ENCODE data around the gene KCNJ1. TPM values are rescaled to one million over a fixed set of nuclear protein-coding genes. Genes with fewer than 3 reads are reported as not detected.

The KCNJ1 gene
- polyA plus RNA-seq, 1 of the 3 experiments (the other 2 are of a cell fraction): not detected

DNA sequence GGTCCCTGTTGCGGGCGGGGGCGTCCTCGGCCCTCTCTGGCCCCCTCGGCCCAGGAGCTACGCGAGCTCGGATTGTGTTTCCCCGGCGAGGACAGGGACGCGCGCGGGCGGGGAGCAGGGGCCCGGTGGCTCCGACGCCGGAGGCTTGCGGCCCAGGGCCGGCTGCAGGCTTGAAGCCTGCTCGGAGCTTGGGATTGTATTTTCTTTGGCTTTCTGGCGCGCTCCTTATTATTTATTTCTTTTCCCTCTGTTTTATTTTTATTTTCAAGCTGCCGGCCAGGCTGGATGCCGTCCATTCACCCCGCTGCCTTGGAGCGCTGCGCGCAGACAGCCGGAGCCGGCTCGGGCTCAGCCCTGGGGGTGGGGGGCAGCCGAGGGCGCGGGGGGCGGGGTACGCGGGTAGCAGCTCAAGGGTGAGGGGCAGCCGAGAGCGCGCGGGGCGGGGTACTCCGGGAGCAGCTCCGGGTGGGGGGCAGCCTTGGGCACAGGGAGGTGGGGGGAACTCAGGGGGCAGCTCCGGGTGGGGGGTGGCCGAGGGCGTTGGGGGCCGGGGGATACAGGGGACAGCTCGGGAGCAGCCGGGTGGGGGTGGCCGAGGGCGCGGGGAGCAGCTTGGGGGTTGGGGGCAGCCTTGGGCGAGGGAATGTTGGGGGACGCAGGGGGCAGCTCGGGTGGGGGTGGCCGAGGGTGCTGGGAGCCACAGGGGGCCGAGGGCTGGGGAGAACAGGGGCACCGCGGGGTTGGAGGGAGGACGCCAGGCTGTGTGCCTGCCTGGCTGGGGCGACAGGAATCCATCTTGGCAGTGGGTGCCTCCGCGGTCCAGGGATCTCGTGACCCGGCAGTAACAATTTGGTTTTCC, 42.7 kb downstream of the KCNJ1 start:
- no peaks in the 10 kb centered on the region; a peak in 1 of 4 replicates for H3K4me1 ChIP-seq (ENCODE audit: control insufficient read depth in 1 of 2, insufficient read depth in 2 of 2, low read depth in 1 of 2, low read length in 1 of 2)
- H4K20me1 ChIP-seq (ENCODE audit: insufficient read depth): no peaks in the 10 kb centered on the region
- H3K9me3 ChIP-seq: no peaks in the 10 kb centered on the region
- no peaks in the 10 kb centered on the region for H3K79me2 ChIP-seq (ENCODE audit: insufficient read depth)
- no peaks in the 10 kb centered on the region for H3K36me3 ChIP-seq (replicated peaks in 1 of 2; ENCODE audit: control insufficient read depth in 1 of 2, insufficient read depth in 2 of 2, low read length in 1 of 2)
- no peaks in the 10 kb centered on the region for H3K27me3 ChIP-seq (ENCODE audit: insufficient read depth)
- no peaks in the 10 kb centered on the region for H3K9me2 ChIP-seq
- peaks cover 11% of the 10 kb centered on the region for H3F3A ChIP-seq (replicated peaks; ENCODE audit: insufficient read depth)
- H3K9ac ChIP-seq: no peak overlapping the region
- DNase-seq: no peak
- H3K4me3 ChIP-seq (ENCODE audit: low read depth in 2 of 2, low read length in 1 of 2): no peak overlapping the region
- H3K27ac ChIP-seq (ENCODE audit: low read depth in 2 of 2, low read length in 1 of 2): no peak overlapping the region
- no peak for TF ChIP-seq MEF2A (IDR thresholded peaks at IDR 0.05; ENCODE audit: borderline replicate concordance, low read depth)
- TF ChIP-seq, protein P1, sequence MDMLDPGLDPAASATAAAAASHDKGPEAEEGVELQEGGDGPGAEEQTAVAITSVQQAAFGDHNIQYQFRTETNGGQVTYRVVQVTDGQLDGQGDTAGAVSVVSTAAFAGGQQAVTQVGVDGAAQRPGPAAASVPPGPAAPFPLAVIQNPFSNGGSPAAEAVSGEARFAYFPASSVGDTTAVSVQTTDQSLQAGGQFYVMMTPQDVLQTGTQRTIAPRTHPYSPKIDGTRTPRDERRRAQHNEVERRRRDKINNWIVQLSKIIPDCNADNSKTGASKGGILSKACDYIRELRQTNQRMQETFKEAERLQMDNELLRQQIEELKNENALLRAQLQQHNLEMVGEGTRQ (IDR thresholded peaks at IDR 0.05; ENCODE audit: borderline replicate concordance, low read depth, low read length): no peak
- TF ChIP-seq FOXM1 (IDR thresholded peaks at IDR 0.05; ENCODE audit: low read depth): no peak
- TF ChIP-seq, protein P2, sequence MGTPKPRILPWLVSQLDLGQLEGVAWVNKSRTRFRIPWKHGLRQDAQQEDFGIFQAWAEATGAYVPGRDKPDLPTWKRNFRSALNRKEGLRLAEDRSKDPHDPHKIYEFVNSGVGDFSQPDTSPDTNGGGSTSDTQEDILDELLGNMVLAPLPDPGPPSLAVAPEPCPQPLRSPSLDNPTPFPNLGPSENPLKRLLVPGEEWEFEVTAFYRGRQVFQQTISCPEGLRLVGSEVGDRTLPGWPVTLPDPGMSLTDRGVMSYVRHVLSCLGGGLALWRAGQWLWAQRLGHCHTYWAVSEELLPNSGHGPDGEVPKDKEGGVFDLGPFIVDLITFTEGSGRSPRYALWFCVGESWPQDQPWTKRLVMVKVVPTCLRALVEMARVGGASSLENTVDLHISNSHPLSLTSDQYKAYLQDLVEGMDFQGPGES (IDR thresholded peaks at IDR 0.05; ENCODE audit: low read depth, low read length): no peak
- TF ChIP-seq TCF12 (IDR thresholded peaks at IDR 0.05): no peak
- no peak for TF ChIP-seq RAD21 (IDR thresholded peaks at IDR 0.05; ENCODE audit: low read length)
- TF ChIP-seq, protein P3, sequence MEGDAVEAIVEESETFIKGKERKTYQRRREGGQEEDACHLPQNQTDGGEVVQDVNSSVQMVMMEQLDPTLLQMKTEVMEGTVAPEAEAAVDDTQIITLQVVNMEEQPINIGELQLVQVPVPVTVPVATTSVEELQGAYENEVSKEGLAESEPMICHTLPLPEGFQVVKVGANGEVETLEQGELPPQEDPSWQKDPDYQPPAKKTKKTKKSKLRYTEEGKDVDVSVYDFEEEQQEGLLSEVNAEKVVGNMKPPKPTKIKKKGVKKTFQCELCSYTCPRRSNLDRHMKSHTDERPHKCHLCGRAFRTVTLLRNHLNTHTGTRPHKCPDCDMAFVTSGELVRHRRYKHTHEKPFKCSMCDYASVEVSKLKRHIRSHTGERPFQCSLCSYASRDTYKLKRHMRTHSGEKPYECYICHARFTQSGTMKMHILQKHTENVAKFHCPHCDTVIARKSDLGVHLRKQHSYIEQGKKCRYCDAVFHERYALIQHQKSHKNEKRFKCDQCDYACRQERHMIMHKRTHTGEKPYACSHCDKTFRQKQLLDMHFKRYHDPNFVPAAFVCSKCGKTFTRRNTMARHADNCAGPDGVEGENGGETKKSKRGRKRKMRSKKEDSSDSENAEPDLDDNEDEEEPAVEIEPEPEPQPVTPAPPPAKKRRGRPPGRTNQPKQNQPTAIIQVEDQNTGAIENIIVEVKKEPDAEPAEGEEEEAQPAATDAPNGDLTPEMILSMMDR (IDR thresholded peaks at IDR 0.05): no peak
- H2AFZ ChIP-seq (ENCODE audit: low read depth): no peak overlapping the region
- WGBS (ENCODE audit: low lambda C conversion rate): 91% methylated on average over 60 of the region's 68 CpGs
- CTCF ChIA-PET: interaction anchor here (0.7 to 7.9 kb wide), 3 partner anchors 10 to 666 kb away, joined by 3 to 92 read pairs (median 5); no protein-coding TSS in a partner anchor
- H3K4me2 ChIP-seq: no peak overlapping the region
- POLR2A ChIA-PET: no interaction called here

DNA sequence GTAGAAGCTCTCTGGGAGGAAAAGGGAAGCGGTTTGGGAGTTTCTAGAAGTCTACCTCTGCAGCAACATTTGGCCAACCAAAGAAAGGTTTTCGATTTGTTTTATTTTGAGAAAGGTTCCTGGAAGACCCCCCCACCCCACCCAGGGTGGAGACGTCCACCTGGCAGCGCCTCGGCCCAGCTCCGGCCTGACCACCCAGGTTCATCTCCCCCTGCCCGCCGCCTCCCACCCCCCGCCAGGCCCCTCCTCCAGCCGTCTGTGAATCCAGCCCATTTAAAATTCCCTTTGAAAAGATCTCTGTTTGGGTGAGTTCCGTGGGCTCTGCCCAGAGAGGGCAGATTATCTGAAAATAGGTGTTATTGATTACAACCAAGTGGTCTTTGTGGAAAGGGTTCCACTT, 43.3 kb downstream of the KCNJ1 start:
- ChIA-PET CTCF (interaction anchor here (0.7 to 1.4 kb wide), 2 partner anchors 11 to 12 kb away, joined by 3 to 5 read pairs; no protein-coding TSS in a partner anchor), POLR2A (no interaction called here)
- WGBS (ENCODE audit: low lambda C conversion rate): 92% methylated on average over 11 of the region's 11 CpGs
- Histone ChIP-seq H3K36me3 (replicated peaks in 1 of 2; ENCODE audit: control insufficient read depth in 1 of 2, insufficient read depth in 2 of 2, low read length in 1 of 2) (no peaks in the 10 kb centered on the region), H3K9me3 (no peaks in the 10 kb centered on the region), H3K79me2 (ENCODE audit: insufficient read depth) (no peaks in the 10 kb centered on the region), H3K4me1 (ENCODE audit: control insufficient read depth in 1 of 2, insufficient read depth in 2 of 2, low read depth in 1 of 2, low read length in 1 of 2) (no peaks in the 10 kb centered on the region; a peak in 1 of 4 replicates), H3K4me2 (no peak overlapping the region), H3K27me3 (ENCODE audit: insufficient read depth) (no peaks in the 10 kb centered on the region), H4K20me1 (ENCODE audit: insufficient read depth) (no peaks in the 10 kb centered on the region), H3K27ac (ENCODE audit: low read depth in 2 of 2, low read length in 1 of 2) (no peak overlapping the region), H2AFZ (ENCODE audit: low read depth) (no peak overlapping the region), H3K4me3 (ENCODE audit: low read depth in 2 of 2, low read length in 1 of 2) (no peak overlapping the region), H3F3A (replicated peaks; ENCODE audit: insufficient read depth) (peaks cover 10% of the 10 kb centered on the region), H3K9me2 (no peaks in the 10 kb centered on the region), H3K9ac (no peak overlapping the region)
- DNase-seq: no peak
- TF ChIP-seq GATA2 (CRISPR knock-in tag; IDR thresholded peaks at IDR 0.05) (no peak), CHD2 (IDR thresholded peaks at IDR 0.05; ENCODE audit: low read length, partially characterized antibody) (no peak), NRF1 (IDR thresholded peaks at IDR 0.05; ENCODE audit: low read depth, low read length) (no peak), RFX5 (IDR thresholded peaks at IDR 0.05; ENCODE audit: low read length) (no peak), EP300 (IDR thresholded peaks at IDR 0.05; ENCODE audit: borderline replicate concordance in 1 of 2, low read depth in 1 of 2, low read length in 1 of 2) (no peak), FOSL2 (IDR thresholded peaks at IDR 0.05; ENCODE audit: borderline replicate concordance, low read depth) (no peak), YY1 (IDR thresholded peaks at IDR 0.05; ENCODE audit: low read depth) (no peak), POLR2AphosphoS5 (IDR thresholded peaks at IDR 0.05; ENCODE audit: low read depth, low read length) (no peak), MXI1 (IDR thresholded peaks at IDR 0.05; ENCODE audit: low read depth, low read length) (no peak), MEF2A (IDR thresholded peaks at IDR 0.05; ENCODE audit: borderline replicate concordance, low read depth) (no peak)
